Mammary epithelial cell (primary cell): ENCODE results near the gene SPATA33.

Experiments used
- CTCF ChIP-seq, 2 donors: IDR thresholded peaks in 1 of 2; conservative IDR thresholded peaks in 1 of 2; 2 replicates each; pipeline ENCODE4 v1.5.1; 2011 to 2012; ENCODE audit warnings: inconsistent platforms in 2 of 2, low read length in 2 of 2, mild to moderate bottlenecking in 2 of 2, control low read depth in 1 of 2, low read depth in 1 of 2; ENCODE audit not compliant: insufficient read depth in 1 of 2; ENCODE audit errors: extremely low read depth in 1 of 2
- EZH2 ChIP-seq: IDR thresholded peaks from 2 replicates; pipeline ENCODE4 v1.6.1; 2012; ENCODE audit warnings: low read length, inconsistent platforms, borderline replicate concordance

DNA sequence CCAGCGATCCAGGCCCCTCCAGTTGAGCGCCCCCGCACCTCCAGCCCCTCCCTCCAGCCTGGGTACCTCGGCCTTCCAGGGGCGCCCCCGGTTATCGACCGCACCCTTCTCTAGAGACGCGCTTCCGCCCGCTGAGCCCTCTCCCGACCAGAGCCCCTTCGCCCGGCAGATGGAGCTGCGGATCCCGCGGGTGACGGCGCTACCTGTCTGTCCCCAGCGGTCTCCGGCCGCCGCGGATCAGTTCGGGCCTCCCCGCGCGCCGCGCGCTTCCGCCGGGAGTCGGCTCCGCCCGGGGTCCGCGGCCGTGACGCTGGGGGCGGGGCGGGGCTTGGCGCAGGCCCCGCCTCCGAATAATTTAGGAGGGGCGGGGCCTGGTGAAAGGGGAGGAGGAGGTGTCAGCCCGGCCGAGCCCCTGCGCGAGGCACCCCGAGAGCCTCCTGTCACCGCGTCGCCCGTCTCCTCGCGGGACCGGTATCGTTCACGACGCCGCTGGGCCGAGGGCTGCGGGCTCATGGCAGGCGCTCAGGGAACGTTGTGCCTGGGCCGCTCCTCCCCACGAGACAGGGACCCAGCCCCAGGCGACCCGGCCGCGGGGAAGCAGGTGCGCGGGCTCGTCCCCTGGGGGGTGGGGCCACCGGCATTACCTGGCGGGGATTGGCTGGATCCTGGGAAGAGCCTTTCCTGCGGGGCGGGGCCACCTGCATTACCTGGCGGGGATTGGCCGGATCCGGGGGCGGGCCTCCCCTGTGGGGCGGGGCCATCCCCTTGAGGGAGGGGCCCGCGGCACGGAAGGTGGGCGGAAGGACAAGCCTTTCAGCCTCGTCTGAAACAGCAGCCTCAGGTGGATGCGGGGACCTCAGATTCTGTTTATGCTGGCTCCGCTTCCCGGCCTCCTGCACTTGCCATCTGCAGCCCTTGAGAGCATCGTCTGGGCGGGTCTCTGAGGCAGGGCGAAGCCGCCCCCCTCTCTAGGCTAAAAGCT lies 44.1 kb downstream of the SPATA33 start, which contains the start of gene SPATA2L:
- TF ChIP-seq CTCF (conservative IDR thresholded peaks at IDR 0.05 in 1 of 2, IDR thresholded peaks at IDR 0.05 in 1 of 2; ENCODE audit: extremely low read depth in 1 of 2, insufficient read depth in 1 of 2, low read depth in 1 of 2, low read length in 2 of 2) (peak in 1 of 2 donors; percentile 36), EZH2 (no peak)
